GM18517 (cell line): ENCODE measurements around the gene ACIN1.

Experiments
- ATAC-seq: cut with Tn5 transposase; IDR thresholded peaks from one replicate; pipeline ENCODE4 v1.9.1; 2021; ENCODE audit warnings: mild to moderate bottlenecking, moderate library complexity; ENCODE audit not compliant: unreplicated experiment

Gene ACIN1

GRCh38 chr14:23105348-23105824 is 10.4 kb upstream of the ACIN1 start:
- no peak for ATAC-seq

- no peak for ATAC-seq
Measured at GRCh38 chr14:23104591-23105347, 9.8 kb upstream of the ACIN1 start, which contains the start of gene CIROP. CIROP (minus strand) TSS chr14:23104989; CDS start chr14:23104920, 69 bp downstream.

- no peak for ATAC-seq
Measured at GRCh38 chr14:23104070-23104590, 9.2 kb upstream of the ACIN1 start.

GRCh38 chr14:23103581-23103980 is 8.6 kb upstream of the ACIN1 start:
- no peak for ATAC-seq

- no peak for ATAC-seq
Measured at GRCh38 chr14:23102801-23103200, 7.9 kb upstream of the ACIN1 start.

GRCh38 chr14:23101986-23102625 is 7.2 kb upstream of the ACIN1 start:
- no peak for ATAC-seq

- ATAC-seq = no peak
Measured at GRCh38 chr14:23101213-23101970, 6.5 kb upstream of the ACIN1 start.

- ATAC-seq = no peak
Measured at GRCh38 chr14:23099212-23099861, 4.4 kb upstream of the ACIN1 start.

GRCh38 chr14:23097786-23098185 is 2.9 kb upstream of the ACIN1 start:
- ATAC-seq = no peak

GRCh38 chr14:23095196-23096108 is 516 bp upstream of the ACIN1 start, which contains the start of gene C14orf119:
C14orf119 (plus strand) TSS chr14:23095505; CDS start chr14:23097659, 2,154 bp downstream.
- ATAC-seq = peak; percentile 96

GRCh38 chr14:23093991-23094665 is 808 bp downstream of the ACIN1 start:
- no peak for ATAC-seq

- ATAC-seq = no peak
Measured at GRCh38 chr14:23093526-23093925, 1.4 kb downstream of the ACIN1 start.

GRCh38 chr14:23093104-23093503 is 1.8 kb downstream of the ACIN1 start:
- no peak for ATAC-seq

GRCh38 chr14:23091294-23092225 is 3.4 kb downstream of the ACIN1 start:
- ATAC-seq = no peak

GRCh38 chr14:23090254-23090636 is 4.7 kb downstream of the ACIN1 start:
- ATAC-seq = no peak

GRCh38 chr14:23089498-23090253 is 5.3 kb downstream of the ACIN1 start:
- ATAC-seq = no peak

GRCh38 chr14:23086565-23086964 is 8.4 kb downstream of the ACIN1 start:
- no peak for ATAC-seq
